Transverse colon (tissue), 3 donors: ENCODE data around the gene EVA1C.

Experiments
- CTCF ChIP-seq, 5 experiments: fragments of 200-600 bp in 3 of 5; fragments of 450-650 bp in 2 of 5; sonication (generic) in 3 of 5; IDR thresholded peaks; 1 replicate in 2 of 5; 2 replicates in 3 of 5; pipeline ENCODE4 v1.5.1; 2016 to 2017; ENCODE audit warnings: antibody characterized with exemption in 5 of 5, inconsistent platforms in 3 of 5, mild to moderate bottlenecking in 2 of 5, moderate library complexity in 1 of 5
- EP300 ChIP-seq: sonication (generic); formaldehyde crosslinking; IDR thresholded peaks from one replicate; pipeline ENCODE4 v1.6.1; 2017; ENCODE audit warnings: antibody characterized with exemption, low read depth
- POLR2A ChIP-seq: fragments of 450-650 bp; IDR thresholded peaks from one replicate; pipeline ENCODE4 v1.6.1; 2016; ENCODE audit warnings: antibody characterized with exemption, mild to moderate bottlenecking, moderate library complexity

- TF ChIP-seq CTCF (IDR thresholded peaks at IDR 0.05) = no peak
- no peak for TF ChIP-seq POLR2A
- TF ChIP-seq EP300 = no peak
These were observed 33.5 kb upstream of the EVA1C start for GRCh38 chr21:32378956-32379355.
